Stimulated activated naive CD8-positive, alpha-beta T cell treated with anti-CD3 and anti-CD28 coated beads, Interleukin-15, Interleukin-2, amounts not matched to agents 100 ng/mL and 50 ng/mL, for 24 hours (primary cell): Measurements from ENCODE around the gene MAGI1.

Experiments
- H3K27ac Mint-ChIP-seq: one replicate; pipeline ENCODE4 v1.8.0; 2021; ENCODE audit warnings: mild to moderate bottlenecking, mixed read lengths
- H3K27me3 Mint-ChIP-seq: one replicate; pipeline ENCODE4 v1.8.0; 2021; ENCODE audit warnings: mixed read lengths
- H3K36me3 Mint-ChIP-seq: one replicate; pipeline ENCODE4 v1.8.0; 2021; ENCODE audit warnings: low read depth, mixed read lengths
- H3K4me1 Mint-ChIP-seq: one replicate; pipeline ENCODE4 v1.8.0; 2021; ENCODE audit warnings: low read depth, mixed read lengths
- H3K4me3 Mint-ChIP-seq: one replicate; pipeline ENCODE4 v1.8.0; 2021; ENCODE audit warnings: mild to moderate bottlenecking, mixed read lengths
- H3K9me3 Mint-ChIP-seq: one replicate; pipeline ENCODE4 v1.8.0; 2021; ENCODE audit warnings: mixed read lengths

Gene MAGI1

GRCh38 chr3:65702202-65702601 is 336.5 kb downstream of the MAGI1 start:
- Mint-ChIP-seq H3K27me3 (no peaks in the 10 kb centered on the region), H3K27ac (no peak overlapping the region), H3K4me3 (no peak overlapping the region), H3K36me3 (no peaks in the 10 kb centered on the region), H3K4me1 (no peaks in the 10 kb centered on the region), H3K9me3 (no peaks in the 10 kb centered on the region)

GRCh38 chr3:65701516-65701915 is 337.2 kb downstream of the MAGI1 start:
- Mint-ChIP-seq H3K36me3 (no peaks in the 10 kb centered on the region), H3K27me3 (no peaks in the 10 kb centered on the region), H3K4me1 (no peaks in the 10 kb centered on the region), H3K27ac (no peak overlapping the region), H3K4me3 (no peak overlapping the region), H3K9me3 (no peaks in the 10 kb centered on the region)

- Mint-ChIP-seq H3K27ac (no peak overlapping the region), H3K4me3 (no peak overlapping the region), H3K27me3 (no peaks in the 10 kb centered on the region), H3K9me3 (no peaks in the 10 kb centered on the region), H3K36me3 (no peaks in the 10 kb centered on the region), H3K4me1 (no peaks in the 10 kb centered on the region)
These were observed 349.3 kb downstream of the MAGI1 start for GRCh38 chr3:65689436-65689835.

GRCh38 chr3:65687741-65688140 is 351.0 kb downstream of the MAGI1 start:
- Mint-ChIP-seq H3K36me3 (no peaks in the 10 kb centered on the region), H3K4me3 (no peak overlapping the region), H3K4me1 (no peaks in the 10 kb centered on the region), H3K9me3 (no peaks in the 10 kb centered on the region), H3K27me3 (no peaks in the 10 kb centered on the region), H3K27ac (no peak overlapping the region)

- Mint-ChIP-seq H3K4me1 (no peaks in the 10 kb centered on the region), H3K36me3 (no peaks in the 10 kb centered on the region), H3K27ac (no peak overlapping the region), H3K9me3 (no peaks in the 10 kb centered on the region), H3K27me3 (no peaks in the 10 kb centered on the region), H3K4me3 (no peak overlapping the region)
These were observed 353.0 kb downstream of the MAGI1 start for GRCh38 chr3:65685621-65686235.

- H3K27me3 Mint-ChIP-seq = peaks cover 6% of the 10 kb centered on the region
- H3K4me3 Mint-ChIP-seq = no peak overlapping the region
- no peak overlapping the region for H3K27ac Mint-ChIP-seq
- no peaks in the 10 kb centered on the region for H3K9me3 Mint-ChIP-seq
- H3K36me3 Mint-ChIP-seq = no peaks in the 10 kb centered on the region
- H3K4me1 Mint-ChIP-seq = no peaks in the 10 kb centered on the region
These were observed 360.2 kb downstream of the MAGI1 start for GRCh38 chr3:65678516-65678915.

- Mint-ChIP-seq H3K27ac (no peak overlapping the region), H3K36me3 (no peaks in the 10 kb centered on the region), H3K9me3 (no peaks in the 10 kb centered on the region), H3K4me1 (no peaks in the 10 kb centered on the region), H3K27me3 (peaks cover 6% of the 10 kb centered on the region), H3K4me3 (no peak overlapping the region)
These were observed 361.2 kb downstream of the MAGI1 start for GRCh38 chr3:65677486-65678010.

GRCh38 chr3:65676580-65676979 is 362.1 kb downstream of the MAGI1 start:
- no peaks in the 10 kb centered on the region for H3K4me1 Mint-ChIP-seq
- no peaks in the 10 kb centered on the region for H3K9me3 Mint-ChIP-seq
- peaks cover 6% of the 10 kb centered on the region for H3K27me3 Mint-ChIP-seq
- no peak overlapping the region for H3K4me3 Mint-ChIP-seq
- no peak overlapping the region for H3K27ac Mint-ChIP-seq
- no peaks in the 10 kb centered on the region for H3K36me3 Mint-ChIP-seq

GRCh38 chr3:65675011-65675410 is 363.7 kb downstream of the MAGI1 start:
- no peaks in the 10 kb centered on the region for H3K9me3 Mint-ChIP-seq
- no peak overlapping the region for H3K27ac Mint-ChIP-seq
- H3K36me3 Mint-ChIP-seq = no peaks in the 10 kb centered on the region
- no peak overlapping the region for H3K4me3 Mint-ChIP-seq
- no peaks in the 10 kb centered on the region for H3K4me1 Mint-ChIP-seq
- peaks cover 6% of the 10 kb centered on the region for H3K27me3 Mint-ChIP-seq

- peaks cover 6% of the 10 kb centered on the region for H3K27me3 Mint-ChIP-seq
- no peaks in the 10 kb centered on the region for H3K36me3 Mint-ChIP-seq
- no peak overlapping the region for H3K27ac Mint-ChIP-seq
- no peaks in the 10 kb centered on the region for H3K9me3 Mint-ChIP-seq
- H3K4me1 Mint-ChIP-seq = no peaks in the 10 kb centered on the region
- no peak overlapping the region for H3K4me3 Mint-ChIP-seq
These were observed 364.5 kb downstream of the MAGI1 start for GRCh38 chr3:65674226-65674625.

- H3K4me1 Mint-ChIP-seq = no peaks in the 10 kb centered on the region
- no peaks in the 10 kb centered on the region for H3K9me3 Mint-ChIP-seq
- H3K4me3 Mint-ChIP-seq = no peak overlapping the region
- H3K27ac Mint-ChIP-seq = no peak overlapping the region
- H3K27me3 Mint-ChIP-seq = peaks cover 6% of the 10 kb centered on the region
- H3K36me3 Mint-ChIP-seq = no peaks in the 10 kb centered on the region
These were observed 365.6 kb downstream of the MAGI1 start for GRCh38 chr3:65672871-65673815.

- Mint-ChIP-seq H3K36me3 (no peaks in the 10 kb centered on the region), H3K4me1 (no peaks in the 10 kb centered on the region), H3K4me3 (no peak overlapping the region), H3K27ac (no peak overlapping the region), H3K27me3 (peaks cover 6% of the 10 kb centered on the region), H3K9me3 (no peaks in the 10 kb centered on the region)
These were observed 366.7 kb downstream of the MAGI1 start for GRCh38 chr3:65672061-65672460.

- no peak overlapping the region for H3K27ac Mint-ChIP-seq
- H3K9me3 Mint-ChIP-seq = no peaks in the 10 kb centered on the region
- H3K36me3 Mint-ChIP-seq = no peaks in the 10 kb centered on the region
- no peaks in the 10 kb centered on the region for H3K4me1 Mint-ChIP-seq
- H3K27me3 Mint-ChIP-seq = peaks cover 6% of the 10 kb centered on the region
- no peak overlapping the region for H3K4me3 Mint-ChIP-seq
These were observed 367.7 kb downstream of the MAGI1 start for GRCh38 chr3:65671004-65671403.

- Mint-ChIP-seq H3K27ac (no peak overlapping the region), H3K4me1 (no peaks in the 10 kb centered on the region), H3K9me3 (no peaks in the 10 kb centered on the region), H3K36me3 (no peaks in the 10 kb centered on the region), H3K4me3 (no peak overlapping the region), H3K27me3 (peaks cover 5% of the 10 kb centered on the region)
These were observed 369.4 kb downstream of the MAGI1 start for GRCh38 chr3:65669163-65669875.

- no peak overlapping the region for H3K4me3 Mint-ChIP-seq
- H3K27me3 Mint-ChIP-seq = no peaks in the 10 kb centered on the region
- H3K9me3 Mint-ChIP-seq = no peaks in the 10 kb centered on the region
- no peak overlapping the region for H3K27ac Mint-ChIP-seq
- H3K36me3 Mint-ChIP-seq = no peaks in the 10 kb centered on the region
- H3K4me1 Mint-ChIP-seq = no peaks in the 10 kb centered on the region
These were observed 370.8 kb downstream of the MAGI1 start for GRCh38 chr3:65667963-65668362.
